Measurements from ENCODE around the gene FRMD4A. TPM values are rescaled to one million over a fixed set of nuclear protein-coding genes. Genes with fewer than 3 reads are reported as not detected.
A peak's percentile ranks its signal among the peaks of the same experiment; 100 is the strongest.

Gene FRMD4A
- total RNA-seq, 1 experiment from 2014 or later = 19.6 TPM

- H3K4me3 Mint-ChIP-seq = no peak overlapping the region
- no peaks in the 10 kb centered on the region for H3K9me3 ChIP-seq (ENCODE audit: control insufficient read depth, low read depth, low read length)
- no peak overlapping the region for H3T11ph ChIP-seq (ENCODE audit: low read length)
- peaks cover 29 to 42% (median 31%) of the 10 kb centered on the region in 3 experiments; a peak in 6 of 7 replicates for H3K36me3 Mint-ChIP-seq (ENCODE audit: insufficient read depth in 1 of 3, low read depth in 3 of 3)
- H4K91ac ChIP-seq (ENCODE audit: insufficient read length, low read depth, low read length) = no peak overlapping the region
- H3K27me3 ChIP-seq (ENCODE audit: insufficient read depth, low read length) = no peaks in the 10 kb centered on the region
- H3K4me1 Mint-ChIP-seq = peaks cover 18 to 19% of the 10 kb centered on the region in 2 experiments
- no peaks in the 10 kb centered on the region for H3K27me3 Mint-ChIP-seq (ENCODE audit: low read depth)
- no peak overlapping the region for H3K14ac ChIP-seq (ENCODE audit: insufficient read depth, low read length)
- H3K9ac ChIP-seq (ENCODE audit: extremely low read depth, insufficient read length, low read length) = no peak overlapping the region
- no peak overlapping the region for H3K56ac ChIP-seq (ENCODE audit: insufficient read length, low read depth, low read length)
- no peaks in the 10 kb centered on the region for H3K79me2 ChIP-seq (ENCODE audit: insufficient read depth, low read length)
- no CpG with 5 or more reads among the region's 20 CpGs for WGBS (ENCODE audit: extremely low coverage, insufficient read length, low lambda C conversion rate)
- H4K20me1 ChIP-seq (ENCODE audit: control insufficient read depth, insufficient read depth, insufficient read length) = no peaks in the 10 kb centered on the region
- no peak overlapping the region for H2BK5ac ChIP-seq (ENCODE audit: insufficient read length, low read length)
- H3K27ac ChIP-seq (ENCODE audit: insufficient read length, low read depth, low read length) = no peak overlapping the region
- peak overlapping the region in 1 of 3 experiments; percentile 35; a peak in 2 of 7 replicates for H3K27ac Mint-ChIP-seq
- no peak overlapping the region for H2BK12ac ChIP-seq (ENCODE audit: insufficient read length, low read depth, low read length)
- no peaks in the 10 kb centered on the region for H3K4me1 ChIP-seq (ENCODE audit: insufficient read depth, low read length)
- no peaks in the 10 kb centered on the region for H3K9me3 Mint-ChIP-seq
- TF ChIP-seq CTCF (conservative IDR thresholded peaks at IDR 0.05) = no peak
- H2AK5ac ChIP-seq (ENCODE audit: insufficient read length, low read length) = no peak overlapping the region
- no peaks in the 10 kb centered on the region for H3K23me2 ChIP-seq (ENCODE audit: insufficient read length, low read depth, low read length, poor library complexity, severe bottlenecking)
- no peak overlapping the region for H2BK15ac ChIP-seq (ENCODE audit: low read depth, low read length)
- no peaks in the 10 kb centered on the region for H3K79me1 ChIP-seq (ENCODE audit: insufficient read depth, low read depth, low read length, poor library complexity, severe bottlenecking)
- no peak overlapping the region for H4K8ac ChIP-seq (replicated peaks; ENCODE audit: insufficient read length, low read depth, low read length)
- no peak overlapping the region for H2BK20ac ChIP-seq (ENCODE audit: low read depth, low read length, poor library complexity, severe bottlenecking)
- no peak overlapping the region for H3K23ac ChIP-seq (ENCODE audit: insufficient read length, low read depth, low read length)
- H3K18ac ChIP-seq (ENCODE audit: insufficient read length, low read depth, low read length) = no peak overlapping the region
- H2AFZ ChIP-seq (ENCODE audit: low read length) = no peak overlapping the region
- H3K4me2 ChIP-seq (ENCODE audit: insufficient read depth, insufficient read length, low read length) = no peak overlapping the region
- no peak overlapping the region for H2BK120ac ChIP-seq (ENCODE audit: low read depth, low read length, poor library complexity, severe bottlenecking)
- H3K4ac ChIP-seq (ENCODE audit: low read depth, low read length) = no peak overlapping the region
- DNase-seq = no peak
- no peak overlapping the region for H4K5ac ChIP-seq (ENCODE audit: insufficient read length, low read depth, low read length)
Observed at GRCh38 chr10:13665516-13666262, 665.0 kb downstream of the FRMD4A start.

All from H9 (cell line).